CD14-positive monocyte (primary cell): ENCODE results near the gene ZNF611. TPM values are rescaled to one million over a fixed set of nuclear protein-coding genes. Genes with fewer than 3 reads are reported as not detected.
"Not testable (repeated sequence)": the region's sequence is repeated elsewhere in the genome, so short reads cannot be mapped to it uniquely, and the experiment has no call there.

Experiments
- DNase-seq, 3 donors: peaks; one replicate each; pipeline ENCODE4 v3.0.0-alpha.2; 2011 to 2022
- H2AFZ ChIP-seq: 2 replicates; pipeline ENCODE4 v1.6.0; 2012; ENCODE audit warnings: mild to moderate bottlenecking, low read depth, low read length, inconsistent platforms; ENCODE audit not compliant: insufficient read depth, poor library complexity, severe bottlenecking
- H3K27ac ChIP-seq, 2 donors: 1 replicate in 1 of 2; 2 replicates in 1 of 2; pipeline ENCODE4 v1.5.1; 2012 to 2013; ENCODE audit warnings: low read length in 2 of 2, control low read depth in 1 of 2, inconsistent platforms in 1 of 2, low read depth in 1 of 2, mild to moderate bottlenecking in 1 of 2
- H3K27me3 ChIP-seq, 2 donors: one replicate each; pipeline versions ENCODE4 v1.6.0 to v1.6.1; 2011 to 2013; ENCODE audit warnings: low read length in 2 of 2; ENCODE audit not compliant: control insufficient read depth in 2 of 2, insufficient read depth in 2 of 2
- H3K36me3 ChIP-seq, 2 donors: replicated peaks in 1 of 2; 1 replicate in 1 of 2; 2 replicates in 1 of 2; pipeline versions ENCODE4 v1.5.1 to v1.6.1; 2012 to 2013; ENCODE audit warnings: low read length in 2 of 2, control low read depth in 1 of 2, inconsistent platforms in 1 of 2, mild to moderate bottlenecking in 1 of 2; ENCODE audit not compliant: insufficient read depth in 2 of 2, control insufficient read depth in 1 of 2
- H3K4me1 ChIP-seq, 2 donors: 1 replicate in 1 of 2; 2 replicates in 1 of 2; pipeline versions ENCODE4 v1.5.1 to v1.6.1; 2012 to 2013; ENCODE audit warnings: low read length in 2 of 2, control low read depth in 1 of 2, inconsistent platforms in 1 of 2, mild to moderate bottlenecking in 1 of 2, moderate library complexity in 1 of 2; ENCODE audit not compliant: insufficient read depth in 2 of 2, control insufficient read depth in 1 of 2
- H3K4me2 ChIP-seq: replicated peaks from 2 replicates; pipeline ENCODE3; 2012; ENCODE audit warnings: low read length, moderate library complexity, mild to moderate bottlenecking; ENCODE audit not compliant: poor library complexity, severe bottlenecking; ENCODE audit errors: extremely low read depth
- H3K4me3 ChIP-seq, 3 experiments: fragments of 200-600 bp in 1 of 3; sonication (generic) in 1 of 3; replicated peaks in 1 of 3; 1 replicate in 2 of 3; 2 replicates in 1 of 3; pipeline ENCODE4 v1.5.1; 2011 to 2013; ENCODE audit warnings: low read length in 3 of 3, mild to moderate bottlenecking in 3 of 3, control low read depth in 2 of 3, low read depth in 2 of 3, inconsistent platforms in 1 of 3, moderate library complexity in 1 of 3
- H3K79me2 ChIP-seq: 2 replicates; pipeline ENCODE4 v1.6.0; 2012; ENCODE audit warnings: mild to moderate bottlenecking, control low read depth, inconsistent platforms, low read length, moderate library complexity; ENCODE audit not compliant: insufficient read depth
- H3K9ac ChIP-seq: 2 replicates; pipeline ENCODE4 v1.6.0; 2017; ENCODE audit warnings: low read length, mild to moderate bottlenecking; ENCODE audit not compliant: insufficient read depth, poor library complexity, severe bottlenecking
- H3K9me3 ChIP-seq, 2 donors: replicated peaks in 1 of 2; 1 replicate in 1 of 2; 2 replicates in 1 of 2; pipeline versions ENCODE4 v1.5.1 to v1.6.1; 2012 to 2013; ENCODE audit warnings: low read length in 2 of 2, control low read depth in 1 of 2; ENCODE audit not compliant: control insufficient read depth in 1 of 2, insufficient read depth in 1 of 2
- H4K20me1 ChIP-seq: 2 replicates; pipeline ENCODE4 v1.6.0; 2012; ENCODE audit warnings: mild to moderate bottlenecking, low read length, control low read depth, moderate library complexity; ENCODE audit not compliant: insufficient read depth
- H3K27ac Mint-ChIP-seq, 7 donors: one replicate each; pipeline ENCODE4 v1.8.0; 2020; ENCODE audit warnings: mild to moderate bottlenecking in 7 of 7, mixed read lengths in 7 of 7, moderate library complexity in 6 of 7, inconsistent platforms in 2 of 7
- H3K27me3 Mint-ChIP-seq, 3 donors: one replicate each; pipeline ENCODE4 v1.8.0; 2021 to 2022; ENCODE audit warnings: low read depth in 3 of 3, mild to moderate bottlenecking in 3 of 3, mixed read lengths in 3 of 3, moderate library complexity in 3 of 3, inconsistent platforms in 1 of 3
- H3K36me3 Mint-ChIP-seq, 2 donors: one replicate each; pipeline ENCODE4 v1.8.0; 2020; ENCODE audit warnings: mixed read lengths in 2 of 2, inconsistent platforms in 1 of 2, mild to moderate bottlenecking in 1 of 2
- H3K4me1 Mint-ChIP-seq: one replicate; pipeline ENCODE4 v1.8.0; 2020; ENCODE audit warnings: mild to moderate bottlenecking, mixed read lengths
- H3K4me3 Mint-ChIP-seq, 2 donors: one replicate each; pipeline ENCODE4 v1.8.0; 2020; ENCODE audit warnings: mild to moderate bottlenecking in 2 of 2, mixed read lengths in 2 of 2, moderate library complexity in 1 of 2
- H3K9me3 Mint-ChIP-seq, 7 donors: one replicate each; pipeline ENCODE4 v1.8.0; 2020 to 2022; ENCODE audit warnings: mixed read lengths in 7 of 7, mild to moderate bottlenecking in 6 of 7, moderate library complexity in 6 of 7, inconsistent platforms in 2 of 7
- CTCF ChIP-seq: fragments of 200-600 bp; IDR thresholded peaks from one replicate; pipeline ENCODE4 v1.8.0; 2022; ENCODE audit warnings: antibody characterized with exemption, mild to moderate bottlenecking
- WGBS: methylation state at CpG from one replicate; pipeline ENCODE4 v1.1.5; 2013; ENCODE audit warnings: missing lambda C conversion rate; ENCODE audit not compliant: insufficient coverage; 5-methylcytosine and 5-hydroxymethylcytosine counted together
- intact Hi-C, 2 donors: fragments of 100-400 bp; cut with micrococcal nuclease; formaldehyde crosslinking; loops; one replicate each; pipeline versions ENCODE4 v1.15.0 to v1.15.1; 2023
- polyA plus RNA-seq, 3 donors: library from polyadenylated mRNA; depleted of rRNA in 1 of 3; unstranded in 2 of 3; stranded (reverse) in 1 of 3; fragments of 300-500 nt in 2 of 3; fragments of >200 nt in 1 of 3; fragmentation: Illumina TruSeq in 2 of 3; gene quantifications; 1 replicate in 2 of 3; 2 replicates in 1 of 3; pipeline ENCODE4 v1.2.3, GENCODE V29; 2012 to 2021

Gene ZNF611
- polyA plus RNA-seq, 3 donors = 5.5 to 20.2 (median 12.0) TPM

- Histone ChIP-seq H3K36me3 (peaks cover 58 to 73% of the 10 kb centered on the region in 2 donors), H3K27me3 (no peaks in the 10 kb centered on the region), H4K20me1 (no peaks in the 10 kb centered on the region), H3K9me3 (peaks cover 31 to 67% of the 10 kb centered on the region in 2 donors), H3K27ac (no peak overlapping the region), H3K9ac (no peak overlapping the region), H3K4me1 (no peaks in the 10 kb centered on the region), H2AFZ (no peak overlapping the region), H3K4me2 (no peak overlapping the region), H3K79me2 (peaks cover 16% of the 10 kb centered on the region), H3K4me3 (no peak overlapping the region)
- peaks cover 76 to 91% of the 10 kb centered on the region in 2 donors for H3K36me3 Mint-ChIP-seq
- peaks cover 1% of the 10 kb centered on the region for H3K4me1 Mint-ChIP-seq
- intact Hi-C loops = no loop called here
- H3K27me3 Mint-ChIP-seq = no peaks in the 10 kb centered on the region
- TF ChIP-seq CTCF = no peak
- H3K9me3 Mint-ChIP-seq = peaks cover 29 to 86% (median 68%) of the 10 kb centered on the region in 7 donors
- H3K4me3 Mint-ChIP-seq = no peak overlapping the region
- 99% methylated on average over 21 of the region's 24 CpGs for WGBS
- H3K27ac Mint-ChIP-seq = no peak overlapping the region
- no peak for DNase-seq
These were observed 9.3 kb downstream of the ZNF611 start for GRCh38 chr19:52725528-52725961.

- Histone ChIP-seq H2AFZ (no peak overlapping the region), H3K27ac (no peak overlapping the region), H3K9ac (no peak overlapping the region), H3K4me1 (peaks cover 0 to under 1% of the 10 kb centered on the region in 2 donors), H3K4me2 (no peak overlapping the region), H3K79me2 (peaks cover 16% of the 10 kb centered on the region), H3K36me3 (peaks cover 58 to 75% of the 10 kb centered on the region in 2 donors), H3K27me3 (no peaks in the 10 kb centered on the region), H4K20me1 (no peaks in the 10 kb centered on the region), H3K4me3 (no peak overlapping the region), H3K9me3 (peaks cover 31 to 70% of the 10 kb centered on the region in 2 donors)
- no peak for DNase-seq
- Mint-ChIP-seq H3K4me3 (no peak overlapping the region), H3K36me3 (peaks cover 78 to 90% of the 10 kb centered on the region in 2 donors), H3K27ac (no peak overlapping the region), H3K4me1 (peaks cover 4% of the 10 kb centered on the region), H3K27me3 (no peaks in the 10 kb centered on the region), H3K9me3 (peaks cover 29 to 86% (median 68%) of the 10 kb centered on the region in 7 donors)
- TF ChIP-seq CTCF = no peak
- intact Hi-C loops = no loop called here
- WGBS = 99% methylated on average over 20 of the region's 23 CpGs
These were observed 9.9 kb downstream of the ZNF611 start for GRCh38 chr19:52724701-52725514.

- H3K36me3 ChIP-seq = peaks cover 54 to 73% of the 10 kb centered on the region in 2 donors
- peaks cover 78 to 91% of the 10 kb centered on the region in 2 donors for H3K36me3 Mint-ChIP-seq
- H3K4me2 ChIP-seq, H3K27me3 ChIP-seq, H3K27me3 Mint-ChIP-seq, DNase-seq, H3K4me3 Mint-ChIP-seq, H2AFZ ChIP-seq, H3K9ac ChIP-seq, H4K20me1 ChIP-seq, H3K4me3 ChIP-seq, H3K27ac ChIP-seq, intact Hi-C loops, H3K4me1 ChIP-seq, H3K27ac Mint-ChIP-seq: not testable (repeated sequence)
- peaks cover 12% of the 10 kb centered on the region for H3K79me2 ChIP-seq
- H3K9me3 ChIP-seq = peaks cover 31 to 70% of the 10 kb centered on the region in 2 donors
- WGBS = over 99% methylated on average over 9 of the region's 9 CpGs
- H3K9me3 Mint-ChIP-seq = peaks cover 29 to 94% (median 69%) of the 10 kb centered on the region in 7 donors
- H3K4me1 Mint-ChIP-seq = peaks cover 12% of the 10 kb centered on the region
These were observed 10.8 kb downstream of the ZNF611 start for GRCh38 chr19:52723907-52724598.
